DOHH2 (cell line): ENCODE results near the gene CHORDC1.

Experiments used
- H3F3A ChIP-seq: fragments of 200-600 bp; sonication (generic), shearing (Covaris generic); 2 replicates; pipeline ENCODE4 v1.6.0; 2016; ENCODE audit warnings: antibody characterized with exemption, mild to moderate bottlenecking; ENCODE audit not compliant: control insufficient read depth, insufficient read depth
- H3K27ac ChIP-seq: fragments of 200-600 bp; sonication (generic); 2 replicates; pipeline ENCODE4 v1.5.1; 2014; ENCODE audit warnings: low read depth, mild to moderate bottlenecking, low read length, moderate library complexity
- H3K27me3 ChIP-seq: fragments of 200-600 bp; sonication (generic); 2 replicates; pipeline ENCODE4 v1.6.1; 2014; ENCODE audit warnings: mild to moderate bottlenecking, low read length, mixed read lengths; ENCODE audit not compliant: control insufficient read depth
- H3K36me3 ChIP-seq: fragments of 200-600 bp; sonication (generic); 2 replicates; pipeline ENCODE4 v1.6.1; 2014; ENCODE audit warnings: mild to moderate bottlenecking, low read length, moderate library complexity, mixed read lengths; ENCODE audit not compliant: control insufficient read depth
- H3K4me1 ChIP-seq: fragments of 200-600 bp; sonication (generic); 2 replicates; pipeline ENCODE4 v1.6.1; 2014; ENCODE audit warnings: mild to moderate bottlenecking, low read length, mixed read lengths; ENCODE audit not compliant: control insufficient read depth
- H3K4me2 ChIP-seq: fragments of 200-600 bp; sonication (generic); 2 replicates; pipeline ENCODE4 v1.6.0; 2014; ENCODE audit warnings: mild to moderate bottlenecking, low read length, moderate library complexity
- H3K4me3 ChIP-seq: fragments of 200-600 bp; sonication (generic); 2 replicates; pipeline ENCODE4 v1.5.1; 2014; ENCODE audit warnings: mild to moderate bottlenecking, low read length, mixed read lengths
- H3K79me2 ChIP-seq: fragments of 200-600 bp; sonication (generic); 2 replicates; pipeline ENCODE4 v1.6.1; 2014; ENCODE audit warnings: mild to moderate bottlenecking, low read length, mixed read lengths; ENCODE audit not compliant: control insufficient read depth
- H3K9me2 ChIP-seq: fragments of 200-600 bp; sonication (generic); replicated peaks from 2 replicates; pipeline ENCODE4 v1.6.1; 2014; ENCODE audit warnings: mild to moderate bottlenecking, low read length, mixed read lengths; ENCODE audit not compliant: control insufficient read depth
- H3K9me3 ChIP-seq: fragments of 200-600 bp; sonication (generic); 2 replicates; pipeline ENCODE4 v1.6.1; 2014; ENCODE audit warnings: antibody characterized with exemption, low read length, mixed read lengths; ENCODE audit not compliant: control insufficient read depth, insufficient read depth
- H4K20me1 ChIP-seq: fragments of 200-600 bp; sonication (generic); 2 replicates; pipeline ENCODE4 v1.6.0; 2014; ENCODE audit warnings: low read depth, mild to moderate bottlenecking, antibody characterized with exemption, low read length, moderate library complexity; ENCODE audit not compliant: control insufficient read depth, insufficient read depth
- CTCF ChIP-seq: fragments of 200-600 bp; sonication (generic); IDR thresholded peaks from one replicate; pipeline ENCODE4 v1.5.1; 2014; ENCODE audit warnings: antibody characterized with exemption, mild to moderate bottlenecking, low read depth, low read length; ENCODE audit not compliant: poor library complexity, severe bottlenecking
- EZH2phosphoT487 ChIP-seq: fragments of 200-600 bp; sonication (generic); IDR thresholded peaks from 2 replicates; pipeline ENCODE4 v1.6.1; 2017; ENCODE audit warnings: borderline replicate concordance, mild to moderate bottlenecking, antibody characterized with exemption, low read length, moderate library complexity, mixed read lengths

CHORDC1 gene

GRCh38 chr11:90202342-90202741 is 20.5 kb downstream of the CHORDC1 start:
- H3K9me2 ChIP-seq = no peaks in the 10 kb centered on the region
- H3K36me3 ChIP-seq = peaks cover 76% of the 10 kb centered on the region
- H3K4me2 ChIP-seq = no peak overlapping the region
- no peak for TF ChIP-seq CTCF
- no peaks in the 10 kb centered on the region for H3K27me3 ChIP-seq
- no peak overlapping the region for H3K4me3 ChIP-seq
- 0 out of 2 replicates have a peak, but pooled peaks cover 2% of the 10 kb centered on the region for H3K79me2 ChIP-seq
- peaks cover 22% of the 10 kb centered on the region for H3K4me1 ChIP-seq
- H3K27ac ChIP-seq = no peak overlapping the region
- H4K20me1 ChIP-seq = no peaks in the 10 kb centered on the region
- peaks cover 20% of the 10 kb centered on the region for H3F3A ChIP-seq
- no peaks in the 10 kb centered on the region for H3K9me3 ChIP-seq

GRCh38 chr11:90197377-90197776 is 25.5 kb downstream of the CHORDC1 start:
- Histone ChIP-seq H3K4me1 (no peaks in the 10 kb centered on the region), H3K9me2 (no peaks in the 10 kb centered on the region), H4K20me1 (no peaks in the 10 kb centered on the region), H3K36me3 (peaks cover 36% of the 10 kb centered on the region), H3K4me3 (no peak overlapping the region), H3K4me2 (no peak overlapping the region), H3K9me3 (no peaks in the 10 kb centered on the region), H3K27me3 (no peaks in the 10 kb centered on the region), H3F3A (no peaks in the 10 kb centered on the region), H3K27ac (no peak overlapping the region), H3K79me2 (no peaks in the 10 kb centered on the region)
- TF ChIP-seq EZH2phosphoT487 = no peak
- no peak for TF ChIP-seq CTCF

- no peaks in the 10 kb centered on the region for H3K9me3 ChIP-seq
- H3K4me2 ChIP-seq = no peak overlapping the region
- H3K9me2 ChIP-seq = no peaks in the 10 kb centered on the region
- peaks cover 8% of the 10 kb centered on the region for H3K36me3 ChIP-seq
- no peak overlapping the region for H3K4me3 ChIP-seq
- no peaks in the 10 kb centered on the region for H3F3A ChIP-seq
- no peaks in the 10 kb centered on the region for H4K20me1 ChIP-seq
- H3K4me1 ChIP-seq = peaks cover 4% of the 10 kb centered on the region; the same call in 1 of the 2 replicates
- H3K27ac ChIP-seq = no peak overlapping the region
- no peaks in the 10 kb centered on the region for H3K79me2 ChIP-seq
- H3K27me3 ChIP-seq = no peaks in the 10 kb centered on the region
- TF ChIP-seq EZH2phosphoT487 (no peak), CTCF (no peak)
Measured at GRCh38 chr11:90192869-90193582, 29.8 kb downstream of the CHORDC1 start.
